BLaER1 treated with 17β-estradiol and CSF1 and Interleukin-3, amounts not matched to agents 10 nM and 100 nM (cell line): ENCODE data around the gene MRNIP.
"Not testable (repeated sequence)": the region's sequence is repeated elsewhere in the genome, so short reads cannot be mapped to it uniquely, and the experiment has no call there.

Experiments
- H3K27ac ChIP-seq, 11 experiments: shearing (Covaris generic); formaldehyde crosslinking; 2 replicates each; pipeline ENCODE4 v1.8.1; 2022
- H3K27me3 ChIP-seq, 11 experiments: shearing (Covaris generic); formaldehyde crosslinking; 2 replicates each; pipeline ENCODE4 v1.8.1; 2022
- H3K36me3 ChIP-seq, 11 experiments: shearing (Covaris generic); formaldehyde crosslinking; 2 replicates each; pipeline ENCODE4 v1.8.1; 2022
- H3K4me1 ChIP-seq, 10 experiments: shearing (Covaris generic); formaldehyde crosslinking; 2 replicates each; pipeline ENCODE4 v1.8.1; 2022
- H3K4me2 ChIP-seq, 11 experiments: shearing (Covaris generic); formaldehyde crosslinking; 2 replicates each; pipeline ENCODE4 v1.8.1; 2022
- H3K4me3 ChIP-seq, 10 experiments: shearing (Covaris generic); formaldehyde crosslinking; 2 replicates each; pipeline ENCODE4 v1.8.1; 2022
- H3K9ac ChIP-seq, 11 experiments: shearing (Covaris generic); formaldehyde crosslinking; 2 replicates each; pipeline ENCODE4 v1.8.1; 2022
- H3K9me3 ChIP-seq, 11 experiments: shearing (Covaris generic); formaldehyde crosslinking; replicated peaks in 1 of 11; 2 replicates each; pipeline ENCODE4 v1.8.1; 2022
- H4K20me1 ChIP-seq, 11 experiments: shearing (Covaris generic); formaldehyde crosslinking; 2 replicates each; pipeline ENCODE4 v1.8.1; 2022
- Cebpa-rat ChIP-seq, 11 experiments: shearing (Covaris generic); IDR thresholded peaks; 2 replicates each; pipeline ENCODE4 v1.8.1; 2022

MRNIP gene

DNA sequence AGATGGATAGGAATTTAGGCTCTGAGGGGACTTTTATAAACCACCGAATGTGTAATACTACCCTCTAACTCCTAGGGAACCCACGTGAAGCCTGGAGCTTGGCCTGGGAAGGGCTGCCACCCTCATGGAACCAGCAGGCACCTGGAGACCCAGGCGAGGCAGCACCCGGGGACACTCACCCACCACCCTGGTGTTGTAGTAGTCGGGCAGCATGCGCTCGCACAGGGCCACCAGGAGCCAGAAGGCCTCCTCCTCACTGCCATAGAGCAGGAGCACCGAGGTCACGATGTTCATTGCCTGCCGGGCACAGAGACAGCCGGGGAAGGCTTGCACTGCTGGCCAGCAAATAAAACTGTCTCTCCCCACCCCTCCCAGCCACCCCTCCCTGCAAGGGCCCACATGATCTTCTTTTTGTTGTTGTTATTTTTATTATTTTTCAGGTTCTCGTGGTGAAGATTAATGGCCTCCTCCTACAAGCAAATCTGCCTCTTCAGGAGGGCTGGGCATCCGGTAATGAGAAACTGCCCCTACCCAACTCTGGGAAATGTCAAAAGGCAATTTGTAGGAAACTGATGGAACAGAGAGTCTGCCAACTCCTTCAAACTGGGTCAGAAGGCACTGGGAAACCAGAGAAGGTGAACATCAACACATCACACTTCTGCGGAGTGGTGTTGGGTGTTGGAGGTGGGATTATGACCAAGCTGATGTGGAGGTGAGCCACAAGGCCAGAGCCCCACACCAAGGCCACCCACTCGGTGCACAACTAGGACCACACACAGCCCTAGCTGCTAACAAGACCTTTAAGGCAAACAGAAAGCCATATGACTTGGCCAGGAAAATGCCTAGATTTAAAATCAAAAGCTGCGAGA lies 17.4 kb upstream of the MRNIP start:
- no peak for TF ChIP-seq Cebpa-rat (IDR thresholded peaks at IDR 0.05)
- peak overlapping the region in 1 of 11 experiments; percentile 3; a peak in 1 of 22 replicates for H3K27ac ChIP-seq
- peaks cover 0 to 65% (median 18%) of the 10 kb centered on the region in 11 experiments; a peak in 15 of 22 replicates for H4K20me1 ChIP-seq
- no peak overlapping the region for H3K4me3 ChIP-seq
- no peaks in the 10 kb centered on the region for H3K9me3 ChIP-seq
- H3K4me1 ChIP-seq: peaks cover 0 to 34% (median 7%) of the 10 kb centered on the region in 10 experiments; a peak in 11 of 20 replicates
- peaks cover 94 to 100% (median 96%) of the 10 kb centered on the region in 11 experiments for H3K36me3 ChIP-seq
- H3K27me3 ChIP-seq: no peaks in the 10 kb centered on the region
- no peak overlapping the region for H3K9ac ChIP-seq
- peak overlapping the region in 4 of 11 experiments; percentile 48 to 79 (median 62); a peak in 8 of 22 replicates for H3K4me2 ChIP-seq

- no peak for TF ChIP-seq Cebpa-rat (IDR thresholded peaks at IDR 0.05)
- Histone ChIP-seq H3K36me3 (peaks cover 95 to 100% (median 97%) of the 10 kb centered on the region in 11 experiments), H3K27ac (no peak overlapping the region), H3K4me3 (no peak overlapping the region), H3K4me1 (peaks cover 1 to 34% (median 8%) of the 10 kb centered on the region in 10 experiments; a peak in 13 of 20 replicates), H3K9me3 (no peaks in the 10 kb centered on the region), H3K27me3 (no peaks in the 10 kb centered on the region), H3K9ac (no peak overlapping the region), H4K20me1 (peaks cover 0 to 66% (median 13%) of the 10 kb centered on the region in 11 experiments; a peak in 15 of 22 replicates), H3K4me2 (no peak overlapping the region)
These were observed 16.1 kb upstream of the MRNIP start for GRCh38 chr5:179874536-179875292.

- no peak for TF ChIP-seq Cebpa-rat (IDR thresholded peaks at IDR 0.05)
- H4K20me1 ChIP-seq: peaks cover 0 to 66% (median 11%) of the 10 kb centered on the region in 11 experiments; a peak in 15 of 22 replicates
- H3K9me3 ChIP-seq: no peaks in the 10 kb centered on the region
- no peak overlapping the region for H3K4me2 ChIP-seq
- no peak overlapping the region for H3K27ac ChIP-seq
- no peaks in the 10 kb centered on the region for H3K27me3 ChIP-seq
- H3K4me1 ChIP-seq: peaks cover 7 to 31% (median 13%) of the 10 kb centered on the region in 10 experiments; a peak in 15 of 20 replicates
- no peak overlapping the region for H3K9ac ChIP-seq
- no peak overlapping the region for H3K4me3 ChIP-seq
- H3K36me3 ChIP-seq: peaks cover 95 to 100% (median 97%) of the 10 kb centered on the region in 11 experiments
These were observed 15.5 kb upstream of the MRNIP start for GRCh38 chr5:179874136-179874535.

GRCh38 chr5:179873588-179874110 lies 15.0 kb upstream of the MRNIP start:
- H3K36me3 ChIP-seq: peaks cover 92 to 100% (median 97%) of the 10 kb centered on the region in 11 experiments
- H3K9me3 ChIP-seq: no peaks in the 10 kb centered on the region
- peaks cover 0 to 64% (median 10%) of the 10 kb centered on the region in 11 experiments; a peak in 15 of 22 replicates for H4K20me1 ChIP-seq
- no peaks in the 10 kb centered on the region for H3K27me3 ChIP-seq
- peaks cover 12 to 31% (median 18%) of the 10 kb centered on the region in 10 experiments; a peak in 19 of 20 replicates for H3K4me1 ChIP-seq
- no peak overlapping the region for H3K9ac ChIP-seq
- no peak overlapping the region for H3K4me2 ChIP-seq
- no peak overlapping the region for H3K4me3 ChIP-seq
- no peak overlapping the region for H3K27ac ChIP-seq
- TF ChIP-seq Cebpa-rat (IDR thresholded peaks at IDR 0.05): no peak

DNA sequence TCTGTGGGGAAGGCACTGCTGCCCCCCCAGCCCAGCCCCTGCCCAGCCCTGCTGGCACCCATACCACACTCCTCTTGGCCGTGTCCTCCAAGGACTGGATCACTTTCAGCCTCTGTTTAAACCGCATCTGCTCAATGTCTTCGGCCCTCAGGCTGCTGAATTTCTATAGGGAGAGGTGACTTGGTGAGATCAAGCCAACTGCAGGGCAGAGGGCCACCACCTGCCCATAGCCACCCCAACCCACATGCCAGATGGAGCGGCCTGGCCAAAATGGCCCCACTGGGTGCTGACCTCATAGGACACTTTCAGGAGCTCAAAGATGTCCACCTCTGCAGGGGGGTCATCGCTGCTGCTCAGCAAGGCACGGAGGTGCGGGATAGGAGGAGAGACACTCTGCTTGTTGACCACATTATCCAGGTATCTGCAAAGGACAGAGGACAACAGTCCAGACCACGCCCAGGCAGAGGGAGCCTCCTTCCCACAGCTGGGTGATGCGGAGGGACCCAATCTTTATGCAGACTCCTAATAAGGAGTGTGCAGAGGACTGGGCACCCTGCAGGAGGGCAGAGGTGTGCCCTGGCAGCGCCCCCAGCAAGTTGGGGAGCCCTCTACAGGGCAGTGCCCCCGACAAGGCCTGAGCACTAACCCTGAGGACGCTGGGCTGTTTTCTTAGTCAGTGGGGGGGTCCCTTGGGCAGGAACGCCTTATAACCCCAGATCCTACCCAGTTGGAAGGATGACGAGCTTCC lies 14.4 kb upstream of the MRNIP start:
- Histone ChIP-seq H3K9me3 (no peaks in the 10 kb centered on the region), H3K27me3 (no peaks in the 10 kb centered on the region), H3K9ac (no peak overlapping the region), H3K4me2 (no peak overlapping the region), H3K36me3 (peaks cover 92 to 100% (median 97%) of the 10 kb centered on the region in 11 experiments), H3K27ac (no peak overlapping the region), H3K4me1 (peaks cover 18 to 31% (median 25%) of the 10 kb centered on the region in 10 experiments), H3K4me3 (no peak overlapping the region), H4K20me1 (peaks cover 0 to 59% (median 4%) of the 10 kb centered on the region in 11 experiments; a peak in 14 of 22 replicates)
- no peak for TF ChIP-seq Cebpa-rat (IDR thresholded peaks at IDR 0.05)

DNA sequence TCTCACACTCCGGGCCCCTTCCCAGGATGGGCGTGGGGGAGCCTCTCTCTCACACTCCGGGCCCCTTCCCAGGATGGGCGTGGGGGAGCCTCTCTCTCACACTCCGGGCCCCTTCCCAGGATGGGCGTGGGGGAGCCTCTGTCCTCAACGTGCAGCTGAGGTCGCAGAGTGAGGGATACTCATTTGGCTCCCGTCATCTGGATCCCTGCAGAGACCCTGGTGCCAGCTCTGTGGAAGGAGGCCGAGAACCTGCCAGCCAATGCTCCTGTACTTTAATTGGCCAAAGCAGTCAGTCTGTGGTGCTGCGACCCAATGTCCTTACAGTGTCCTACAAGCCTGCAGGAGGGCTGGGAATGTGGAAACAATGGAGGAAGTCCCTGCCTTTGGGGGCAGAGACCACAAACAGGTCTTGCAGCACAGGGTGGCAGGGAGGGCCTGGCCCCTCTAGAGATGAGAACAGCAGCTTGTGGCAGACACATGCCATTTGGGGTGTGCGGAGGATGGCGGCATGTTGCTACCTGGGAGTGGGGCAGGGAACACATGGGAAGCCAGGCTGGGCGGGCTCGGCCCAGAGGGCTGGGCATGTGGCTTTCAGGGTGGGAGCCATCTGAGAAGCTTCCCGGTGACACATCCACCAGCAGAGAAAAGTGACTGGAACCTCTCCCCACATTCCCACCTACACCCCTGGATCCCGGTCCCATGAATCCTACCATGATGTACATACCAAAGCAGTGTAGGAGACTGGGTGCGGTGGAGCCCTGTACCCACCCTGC lies 13.6 kb upstream of the MRNIP start:
- H3K36me3 ChIP-seq: peaks cover 87 to 100% (median 96%) of the 10 kb centered on the region in 11 experiments
- H3K9me3 ChIP-seq: no peaks in the 10 kb centered on the region
- peaks cover 26 to 34% (median 30%) of the 10 kb centered on the region in 10 experiments for H3K4me1 ChIP-seq
- no peak for TF ChIP-seq Cebpa-rat (IDR thresholded peaks at IDR 0.05)
- H3K9ac ChIP-seq: no peak overlapping the region
- H3K27ac ChIP-seq: no peak overlapping the region
- H4K20me1 ChIP-seq: peaks cover 0 to 60% (median 5%) of the 10 kb centered on the region in 11 experiments; a peak in 12 of 22 replicates
- H3K4me2 ChIP-seq: no peak overlapping the region
- no peaks in the 10 kb centered on the region for H3K27me3 ChIP-seq
- H3K4me3 ChIP-seq: no peak overlapping the region

- not testable (repeated sequence) for H3K9ac ChIP-seq, H3K27me3 ChIP-seq, H3K4me2 ChIP-seq, H3K4me3 ChIP-seq, H3K9me3 ChIP-seq, H3K27ac ChIP-seq
- H4K20me1 ChIP-seq: peaks cover 0 to 61% (median 5%) of the 10 kb centered on the region in 11 experiments; a peak in 13 of 22 replicates
- H3K4me1 ChIP-seq: peaks cover 28 to 34% (median 33%) of the 10 kb centered on the region in 10 experiments
- H3K36me3 ChIP-seq: peaks cover 81 to 99% (median 95%) of the 10 kb centered on the region in 11 experiments
These were observed 12.9 kb upstream of the MRNIP start for GRCh38 chr5:179871533-179871932.

GRCh38 chr5:179870952-179871351 lies 12.3 kb upstream of the MRNIP start:
- peaks cover 80 to 99% (median 93%) of the 10 kb centered on the region in 11 experiments for H3K36me3 ChIP-seq

More at GRCh38 chr5:179870952-179871351, 12.3 kb upstream of the MRNIP start:
- Histone ChIP-seq H3K27ac (no peak overlapping the region), H3K4me1 (peaks cover 27 to 40% (median 36%) of the 10 kb centered on the region in 10 experiments), H4K20me1 (peaks cover 0 to 67% (median 5%) of the 10 kb centered on the region in 11 experiments; a peak in 11 of 22 replicates), H3K4me2 (no peak overlapping the region), H3K4me3 (no peak overlapping the region), H3K9ac (no peak overlapping the region), H3K9me3 (no peaks in the 10 kb centered on the region), H3K27me3 (no peaks in the 10 kb centered on the region)
- no peak for TF ChIP-seq Cebpa-rat (IDR thresholded peaks at IDR 0.05)
